GM08714 (cell line): ENCODE measurements around the gene LIFR.
"Not testable (repeated sequence)": the region's sequence is repeated elsewhere in the genome, so short reads cannot be mapped to it uniquely, and the experiment has no call there.

Experiments
- H3K4me3 ChIP-seq: fragments of 200-500 bp; sonication (Bioruptor generic); 2 replicates; pipeline ENCODE4 v1.5.1; 2014; ENCODE audit warnings: mild to moderate bottlenecking, low read length, inconsistent platforms
- ZNF274 ChIP-seq: IDR thresholded peaks from 2 replicates; pipeline ENCODE4 v1.6.1; 2012; ENCODE audit warnings: mild to moderate bottlenecking, low read depth, low read length

LIFR gene

GRCh38 chr5:38528162-38528703 is 28.2 kb downstream of the LIFR start:
- TF ChIP-seq ZNF274 = no peak
- H3K4me3 ChIP-seq = no peak overlapping the region

- H3K4me3 ChIP-seq = no peak overlapping the region
- no peak for TF ChIP-seq ZNF274
Observed at GRCh38 chr5:38527475-38527874, 29.0 kb downstream of the LIFR start.

GRCh38 chr5:38524022-38524421 is 32.4 kb downstream of the LIFR start:
- no peak overlapping the region for H3K4me3 ChIP-seq

GRCh38 chr5:38519476-38519875 is 37.0 kb downstream of the LIFR start:
- no peak overlapping the region for H3K4me3 ChIP-seq
- no peak for TF ChIP-seq ZNF274

More at GRCh38 chr5:38524022-38524421, 32.4 kb downstream of the LIFR start:
- TF ChIP-seq ZNF274 = no peak

- no peak for TF ChIP-seq ZNF274
- no peak overlapping the region for H3K4me3 ChIP-seq
Observed at GRCh38 chr5:38518341-38518740, 38.1 kb downstream of the LIFR start.

GRCh38 chr5:38516649-38517048 is 39.8 kb downstream of the LIFR start:
- not testable (repeated sequence) for H3K4me3 ChIP-seq

- no peak for TF ChIP-seq ZNF274
- H3K4me3 ChIP-seq = no peak overlapping the region
Observed at GRCh38 chr5:38515646-38516045, 40.8 kb downstream of the LIFR start.

- H3K4me3 ChIP-seq = no peak overlapping the region
Observed at GRCh38 chr5:38515092-38515491, 41.4 kb downstream of the LIFR start.

GRCh38 chr5:38509185-38509584 is 47.3 kb downstream of the LIFR start:
- no peak overlapping the region for H3K4me3 ChIP-seq
- TF ChIP-seq ZNF274 = no peak

More at GRCh38 chr5:38515092-38515491, 41.4 kb downstream of the LIFR start:
- TF ChIP-seq ZNF274 = no peak

GRCh38 chr5:38506302-38506701 is 50.1 kb downstream of the LIFR start:
- no peak for TF ChIP-seq ZNF274
- no peak overlapping the region for H3K4me3 ChIP-seq

- TF ChIP-seq ZNF274 = no peak
- H3K4me3 ChIP-seq = no peak overlapping the region
Observed at GRCh38 chr5:38500573-38501260, 55.7 kb downstream of the LIFR start.

GRCh38 chr5:38497946-38498345 is 58.5 kb downstream of the LIFR start:
- TF ChIP-seq ZNF274 = no peak

GRCh38 chr5:38494763-38495162 is 61.7 kb downstream of the LIFR start:
- TF ChIP-seq ZNF274 = no peak
- no peak overlapping the region for H3K4me3 ChIP-seq

More at GRCh38 chr5:38497946-38498345, 58.5 kb downstream of the LIFR start:
- no peak overlapping the region for H3K4me3 ChIP-seq

- TF ChIP-seq ZNF274 = no peak
Observed at GRCh38 chr5:38494175-38494574, 62.3 kb downstream of the LIFR start.

GRCh38 chr5:38483805-38484398 is 72.5 kb downstream of the LIFR start:
- no peak overlapping the region for H3K4me3 ChIP-seq
- TF ChIP-seq ZNF274 = no peak

More at GRCh38 chr5:38494175-38494574, 62.3 kb downstream of the LIFR start:
- no peak overlapping the region for H3K4me3 ChIP-seq
